ENCODE data around the gene U2AF1L4.

GRCh38 chr19:35712567-35713505 lies 32.4 kb downstream of the U2AF1L4 start:
- no peak for TF ChIP-seq CTCF (IDR thresholded peaks at IDR 0.05)
- no peak for TF ChIP-seq POLR2A (IDR thresholded peaks at IDR 0.05)
